ENCODE measurements around the gene TNKS1BP1.

Gene TNKS1BP1

DNA sequence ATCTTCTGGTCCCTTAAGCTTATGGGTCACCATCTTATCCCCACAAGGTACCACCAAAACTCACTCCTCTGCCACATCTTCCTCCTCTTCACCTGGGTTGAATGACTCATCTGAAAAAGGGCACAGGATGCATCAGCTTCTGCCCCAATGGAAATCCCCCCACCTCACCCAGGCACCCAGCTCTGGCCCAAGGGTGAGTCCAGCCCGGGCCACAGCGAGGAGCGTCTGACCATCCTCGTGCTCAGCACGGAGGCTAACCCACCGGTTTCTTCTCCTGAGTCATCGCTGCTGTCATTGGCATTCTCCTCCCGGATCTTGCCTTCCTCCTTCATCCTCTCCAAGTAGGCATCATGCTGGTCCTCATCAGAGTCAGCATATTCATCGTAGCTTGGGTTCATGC is 5.3 kb upstream of the TNKS1BP1 start:
- no peak for DNase-seq (ENCODE audit: low spot score)

GRCh38 chr11:57327721-57328120 is 3.0 kb upstream of the TNKS1BP1 start:
- DNase-seq (ENCODE audit: low spot score), result no peak

DNA sequence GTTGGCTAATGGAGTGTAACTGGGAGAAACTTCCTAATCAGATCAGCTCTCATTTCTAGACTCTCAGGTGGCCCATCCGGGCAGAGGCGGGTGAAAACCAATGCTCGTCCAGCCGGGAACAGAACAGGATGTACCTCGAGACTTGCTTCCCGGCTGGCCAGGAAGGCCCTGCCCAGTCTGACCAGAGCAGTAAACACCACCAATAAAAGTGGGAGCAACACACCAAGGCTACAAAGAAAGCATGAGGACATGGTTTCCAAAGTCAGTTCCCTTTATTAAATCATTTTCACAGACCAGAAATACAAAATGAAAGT is 940 bp upstream of the TNKS1BP1 start:
- peak; percentile 59 for DNase-seq (ENCODE audit: low spot score)

GRCh38 chr11:57324154-57324885 is 432 bp downstream of the TNKS1BP1 start:
- no peak for DNase-seq (ENCODE audit: low spot score)

- DNase-seq (ENCODE audit: low spot score), result no peak
Measured at GRCh38 chr11:57323855-57324153, 948 bp downstream of the TNKS1BP1 start.

- no peak for DNase-seq (ENCODE audit: low spot score)
Measured at GRCh38 chr11:57323167-57323854, 1.4 kb downstream of the TNKS1BP1 start.

GRCh38 chr11:57322256-57323166 is 2.2 kb downstream of the TNKS1BP1 start:
- DNase-seq (ENCODE audit: low spot score), result peak; percentile 72

- no peak for DNase-seq (ENCODE audit: low spot score)
Measured at GRCh38 chr11:57321388-57322255, 3.1 kb downstream of the TNKS1BP1 start.

GRCh38 chr11:57320719-57321387 is 3.9 kb downstream of the TNKS1BP1 start:
- no peak for DNase-seq (ENCODE audit: low spot score)

DNA sequence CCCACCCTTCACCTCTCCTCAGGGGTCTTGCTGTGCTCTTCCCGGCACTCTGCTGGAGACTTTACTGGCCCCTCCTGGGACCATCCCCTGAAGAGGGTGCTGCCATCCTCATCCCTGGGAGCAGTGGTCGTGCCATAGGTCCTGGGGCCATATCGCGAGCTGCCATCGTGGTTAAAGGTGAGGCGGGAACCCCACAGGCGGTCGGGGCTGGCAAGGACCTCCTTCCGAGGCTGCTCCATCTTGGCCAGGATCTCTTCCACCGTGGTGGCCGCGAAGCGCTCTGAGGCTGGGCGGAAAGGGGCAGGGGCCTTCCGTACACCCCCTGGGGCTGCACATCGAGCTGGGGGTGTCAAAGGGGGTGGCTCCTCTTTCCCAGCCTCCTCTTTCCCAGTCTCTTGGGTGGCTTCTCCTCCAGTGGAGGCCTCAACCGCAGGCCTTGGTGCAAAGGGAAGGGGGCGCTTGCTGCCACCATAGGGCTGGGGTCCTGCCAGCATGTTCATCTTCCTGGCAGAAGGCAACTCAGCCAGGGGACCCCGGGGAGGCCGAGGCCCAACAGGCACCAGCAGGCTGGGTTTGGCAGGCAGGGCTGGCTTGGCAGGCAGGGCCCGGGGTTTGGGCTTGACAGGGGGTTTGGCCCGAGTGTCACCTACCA is 4.6 kb downstream of the TNKS1BP1 start:
- DNase-seq (ENCODE audit: low spot score), result no peak

DNA sequence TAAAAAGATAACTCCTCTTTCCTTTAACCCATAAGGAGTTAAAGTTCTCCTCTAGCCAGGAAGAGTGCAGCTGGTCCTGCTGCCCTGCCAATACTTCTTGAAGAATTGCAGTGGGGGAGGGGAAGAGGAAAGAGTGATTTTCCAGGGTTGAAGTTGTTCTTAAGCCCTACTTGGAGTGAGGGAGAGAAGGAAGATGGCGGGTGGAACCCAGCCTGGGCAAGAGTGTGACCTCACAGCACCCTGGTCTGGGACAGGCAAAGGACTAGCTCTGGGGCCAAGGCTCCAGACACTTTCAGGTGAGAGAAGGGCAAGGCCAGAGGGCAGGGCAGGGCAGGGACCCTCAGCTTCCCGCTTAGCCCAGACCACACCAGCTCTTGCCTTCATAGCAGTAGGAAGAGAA is 6.6 kb downstream of the TNKS1BP1 start:
- DNase-seq (ENCODE audit: low spot score), result no peak

DNA sequence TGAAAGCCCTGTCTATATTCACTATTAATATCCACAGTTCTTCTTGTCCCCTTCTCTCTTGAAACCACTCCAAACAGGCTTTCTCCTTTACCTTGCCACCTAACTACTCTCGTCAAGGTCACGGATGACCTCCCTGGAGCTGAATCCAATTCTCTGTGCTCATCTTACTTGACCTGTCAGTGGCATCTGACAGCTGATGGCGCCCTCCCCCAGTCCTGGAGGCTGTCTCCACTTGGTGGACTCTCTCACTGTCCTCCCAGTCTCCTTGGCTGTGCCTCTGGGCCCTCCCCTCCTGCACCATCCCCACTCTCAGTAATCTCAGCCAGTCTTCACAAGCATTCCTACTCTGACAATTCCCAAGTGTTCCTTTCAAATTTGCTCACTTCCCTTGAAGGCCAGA is 8.7 kb downstream of the TNKS1BP1 start:
- no peak for DNase-seq (ENCODE audit: low spot score)

- no peak for DNase-seq (ENCODE audit: low spot score)
Measured at GRCh38 chr11:57315491-57315890, 9.3 kb downstream of the TNKS1BP1 start.

DNA sequence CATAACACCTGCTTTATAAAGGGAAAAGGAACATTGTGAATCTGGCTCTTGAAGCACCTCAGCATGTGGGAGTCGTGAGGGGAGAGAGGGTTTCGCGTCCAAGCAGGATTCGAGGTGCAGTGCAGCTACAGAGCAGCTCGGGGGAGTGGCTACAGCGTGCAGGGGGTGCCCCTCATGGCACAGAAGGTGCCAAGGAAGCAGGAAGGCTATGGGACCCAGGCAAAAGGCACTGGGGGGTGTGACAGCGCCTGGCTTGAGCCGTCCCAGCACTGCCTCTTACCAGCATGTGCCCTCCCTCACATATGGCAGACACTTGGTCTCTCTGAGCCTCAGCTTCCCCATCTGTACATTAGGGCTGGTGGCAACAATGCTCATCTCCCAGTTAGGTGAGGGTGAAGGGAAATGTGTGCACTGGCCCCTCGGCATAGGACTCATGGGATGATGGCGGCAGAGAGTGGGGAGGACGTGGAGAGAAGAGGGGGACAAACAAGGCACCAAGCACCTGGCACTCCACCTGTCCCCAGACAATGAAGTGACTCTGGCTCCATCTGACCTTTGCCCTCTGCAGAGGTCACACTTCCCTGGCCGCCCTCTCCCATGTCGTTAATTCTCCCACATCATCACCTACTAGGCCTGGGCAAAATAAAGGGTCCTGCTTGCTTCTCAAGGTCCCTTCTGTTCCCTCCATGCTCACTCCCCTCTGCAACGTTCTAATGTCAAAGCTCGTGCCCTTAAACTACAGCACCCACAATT is 10.4 kb downstream of the TNKS1BP1 start:
- DNase-seq (ENCODE audit: low spot score), result no peak

- DNase-seq (ENCODE audit: low spot score), result no peak
Measured at GRCh38 chr11:57313788-57314135, 11.0 kb downstream of the TNKS1BP1 start.

GRCh38 chr11:57313071-57313787 is 11.5 kb downstream of the TNKS1BP1 start:
- no peak for DNase-seq (ENCODE audit: low spot score)

DNA sequence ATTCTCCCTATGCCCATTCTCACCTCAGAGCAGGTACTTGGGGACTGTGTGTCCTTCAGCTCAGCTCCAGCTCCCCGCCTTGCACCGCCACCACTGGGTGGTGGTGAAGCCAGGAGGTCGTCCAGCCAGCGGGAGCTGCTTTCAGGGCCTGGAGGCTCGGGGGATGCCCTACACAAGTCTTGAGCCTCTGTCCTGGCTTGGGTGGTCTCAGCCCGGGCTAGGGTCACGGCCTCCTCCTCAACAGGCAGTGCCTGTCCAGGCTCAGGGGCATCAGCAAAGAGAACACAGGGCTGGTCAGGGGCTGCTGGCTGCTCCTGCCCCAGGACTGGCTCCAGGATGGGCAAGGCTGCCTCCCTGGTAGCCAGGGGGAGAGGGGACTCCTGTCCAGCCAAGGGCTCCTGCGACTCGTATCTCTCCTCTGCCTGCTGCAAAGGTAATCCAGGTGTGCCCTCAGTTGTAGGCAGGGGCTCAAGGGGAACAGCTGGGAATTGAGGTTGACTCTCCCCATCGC is 12.2 kb downstream of the TNKS1BP1 start:
- no peak for DNase-seq (ENCODE audit: low spot score)

GRCh38 chr11:57311109-57311936 is 13.4 kb downstream of the TNKS1BP1 start:
- DNase-seq (ENCODE audit: low spot score), result peak; percentile 95

Measured in kidney capillary endothelial cell (primary cell).